GM19438 (cell line): ENCODE measurements around the gene EDA2R.

ENCODE experiments used
- ATAC-seq: cut with Tn5 transposase; IDR thresholded peaks from one replicate; pipeline ENCODE4 v1.9.1; 2021; ENCODE audit warnings: low read depth; ENCODE audit not compliant: unreplicated experiment

The EDA2R gene, protein sequence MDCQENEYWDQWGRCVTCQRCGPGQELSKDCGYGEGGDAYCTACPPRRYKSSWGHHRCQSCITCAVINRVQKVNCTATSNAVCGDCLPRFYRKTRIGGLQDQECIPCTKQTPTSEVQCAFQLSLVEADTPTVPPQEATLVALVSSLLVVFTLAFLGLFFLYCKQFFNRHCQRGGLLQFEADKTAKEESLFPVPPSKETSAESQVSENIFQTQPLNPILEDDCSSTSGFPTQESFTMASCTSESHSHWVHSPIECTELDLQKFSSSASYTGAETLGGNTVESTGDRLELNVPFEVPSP

DNA sequence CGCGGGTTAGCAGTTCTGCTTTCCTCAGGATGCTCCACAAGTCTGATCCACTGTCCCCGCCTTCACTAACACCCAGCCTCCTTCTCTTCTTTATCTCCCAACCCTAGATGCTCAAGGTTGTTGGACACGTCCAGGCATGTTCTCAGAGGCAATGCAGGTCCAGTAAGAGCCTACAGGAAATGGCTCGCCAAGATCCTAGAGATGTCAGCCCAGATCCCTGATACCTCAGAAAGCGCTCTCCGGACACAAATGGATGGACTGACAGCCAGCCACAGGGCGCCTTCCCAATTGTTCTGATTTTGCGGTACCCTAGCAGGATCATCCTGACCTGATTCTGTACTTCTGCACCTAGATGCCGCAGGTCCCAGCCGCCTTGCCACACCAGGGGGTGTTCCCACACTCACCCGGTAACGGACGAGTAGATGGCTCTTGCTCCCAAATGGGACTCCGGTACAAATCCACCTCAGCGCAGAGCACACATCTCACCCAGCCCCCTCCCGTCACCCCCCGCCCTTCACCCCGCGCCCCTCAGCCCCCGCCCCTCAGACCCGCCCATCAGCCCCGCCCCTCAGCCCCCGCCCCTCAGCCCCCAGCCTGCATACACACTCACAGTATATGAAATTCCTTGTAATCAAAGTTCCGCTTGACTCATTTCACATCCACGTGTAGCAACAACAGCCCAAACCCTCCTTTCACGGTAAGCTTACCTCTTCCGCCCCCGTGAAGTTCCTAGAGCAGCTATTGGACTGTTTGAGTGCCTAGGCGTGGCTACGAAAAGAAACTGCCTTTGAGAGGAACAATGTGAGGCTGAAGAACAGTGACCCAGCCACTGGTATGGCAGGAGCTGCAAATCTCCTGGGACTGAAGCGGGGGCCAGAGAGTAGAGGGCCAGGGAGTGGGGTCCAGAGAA is at the start of gene EDA2R:
Gene EDA2R, minus strand, starts transcription at position 488 of the 910 bp plus-strand sequence. CDS start 23,058 bp downstream, outside the sequence.
- ATAC-seq, result peak; percentile 83

DNA sequence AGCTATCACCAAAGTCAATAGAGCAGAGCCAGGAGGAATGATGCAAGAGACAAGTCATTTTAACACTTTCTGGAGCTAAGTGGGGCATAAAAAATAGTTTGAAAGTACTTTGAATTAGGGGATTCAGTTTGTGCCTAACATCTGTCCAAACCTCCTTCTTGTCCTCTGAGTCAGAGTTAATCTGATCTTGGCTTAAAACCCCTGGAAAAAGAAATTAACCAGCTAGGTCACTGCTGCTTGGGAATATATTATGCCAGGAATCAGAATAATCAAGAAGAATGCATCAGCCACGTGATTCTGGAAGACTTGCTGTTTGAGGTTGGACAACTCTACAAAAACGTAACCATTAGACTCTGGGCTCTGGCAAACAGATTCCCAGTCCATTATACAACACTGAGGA is 45.3 kb upstream of the EDA2R start:
- no peak for ATAC-seq

DNA sequence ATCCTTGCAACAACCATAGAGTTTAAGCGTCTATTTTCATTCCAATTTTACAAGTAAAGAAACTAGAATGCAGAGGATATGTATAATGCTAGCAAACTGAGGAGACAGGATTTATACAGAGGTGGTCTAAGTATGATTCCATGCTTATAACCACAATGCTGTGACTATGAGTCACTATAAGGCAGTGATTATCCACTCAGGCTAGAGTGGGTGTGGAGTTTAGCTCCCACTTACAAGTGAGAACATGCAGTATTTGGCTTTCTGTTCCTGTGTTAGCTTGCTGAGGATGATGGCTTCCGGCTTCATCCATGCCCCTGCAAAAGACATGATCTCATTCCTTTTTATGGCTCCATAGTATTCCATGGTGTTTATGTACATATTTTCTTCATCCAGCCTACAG is 41.6 kb upstream of the EDA2R start:
- ATAC-seq, result no peak

DNA sequence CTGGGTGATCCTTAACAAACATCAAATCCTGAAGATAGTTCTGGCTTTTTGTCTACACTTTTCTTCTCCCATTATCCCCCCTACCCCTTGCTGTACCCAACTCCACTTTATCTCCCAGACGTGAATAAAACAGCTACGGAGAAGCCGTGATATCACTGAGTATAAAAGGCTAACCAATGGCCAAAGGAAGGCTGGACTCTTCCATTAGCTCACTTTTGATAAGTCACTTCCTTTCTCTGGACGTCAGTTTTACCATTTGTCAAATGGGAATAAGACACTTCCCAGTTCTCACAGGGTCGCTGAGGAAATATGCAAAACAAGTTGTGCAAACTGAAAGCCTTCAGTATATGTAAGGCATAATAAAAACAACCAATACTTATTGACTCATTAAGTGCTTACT is 38.6 kb upstream of the EDA2R start:
- ATAC-seq, result no peak

DNA sequence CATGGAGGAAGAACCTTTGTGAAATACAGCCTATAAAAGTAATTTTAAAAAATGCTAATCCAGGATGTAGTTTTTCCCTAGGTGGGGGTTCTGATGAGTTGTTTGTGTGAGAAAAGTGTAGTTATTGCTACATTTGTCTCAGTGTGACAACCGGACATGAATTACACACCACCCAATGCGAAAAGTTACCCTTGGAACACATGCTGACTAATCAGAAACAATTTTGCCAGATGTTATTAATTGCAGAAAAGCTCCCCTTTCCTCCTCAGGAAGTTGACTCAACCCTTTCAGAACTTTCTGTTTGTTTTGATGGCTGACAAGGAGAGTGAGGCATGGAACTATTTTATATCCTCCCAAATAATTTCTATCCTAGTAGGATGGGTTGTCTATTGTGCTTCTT is 38.1 kb upstream of the EDA2R start:
- no peak for ATAC-seq

DNA sequence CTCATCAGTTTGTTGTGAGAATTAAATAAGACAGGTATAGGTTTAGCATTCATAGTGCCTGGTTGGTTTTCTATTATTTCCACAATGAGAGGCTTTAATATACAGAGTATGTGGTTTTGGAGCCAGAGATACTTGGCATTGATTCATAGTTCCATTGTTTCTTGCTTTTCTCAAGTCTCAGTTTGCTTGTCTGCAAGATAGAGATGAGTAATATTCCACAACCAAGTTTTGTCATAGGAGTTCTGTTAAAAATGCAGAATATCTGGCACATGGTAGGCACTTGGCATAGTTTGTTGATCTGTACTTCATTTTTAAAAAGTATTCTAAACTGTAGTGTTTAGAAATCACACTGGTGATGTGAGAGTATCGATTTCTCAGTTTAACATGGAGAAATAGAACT is 37.5 kb upstream of the EDA2R start:
- ATAC-seq, result no peak

DNA sequence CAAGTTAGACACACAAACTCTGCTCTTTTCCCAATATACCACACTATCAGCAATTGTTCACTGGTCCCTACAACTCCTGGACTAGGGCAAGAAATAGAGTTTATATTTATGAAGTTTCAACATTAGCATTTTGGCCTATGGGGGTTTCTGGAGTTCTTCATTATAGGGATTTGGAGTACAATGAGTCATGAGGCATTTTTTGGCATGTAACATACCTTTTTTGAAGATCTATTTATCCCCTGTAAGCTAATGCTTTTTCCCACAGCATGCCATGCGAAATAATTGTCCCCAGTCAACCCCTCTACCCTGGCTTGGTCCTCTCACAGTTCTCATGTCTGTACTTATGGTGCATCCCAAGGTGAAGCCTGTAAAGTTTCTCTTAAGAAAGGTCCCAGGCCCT is 36.7 kb upstream of the EDA2R start:
- ATAC-seq, result no peak

DNA sequence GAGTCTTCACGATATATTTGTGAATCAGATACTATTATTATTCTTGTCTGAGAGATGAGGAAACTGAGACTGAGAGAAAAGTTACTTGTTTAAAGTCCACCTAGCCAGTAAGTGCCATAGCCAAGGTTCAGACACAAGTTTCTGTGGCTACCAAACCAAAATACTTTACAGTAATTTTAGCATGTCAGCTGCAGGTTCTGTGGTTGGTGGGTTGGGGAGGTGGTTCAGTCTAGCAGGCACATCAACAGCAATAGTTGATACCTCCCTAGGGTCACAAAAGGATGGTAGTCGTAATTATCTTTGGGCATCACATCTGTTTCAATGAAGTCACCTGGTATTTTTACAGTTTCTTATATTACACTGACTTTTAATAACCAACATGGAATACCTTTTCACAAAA is 35.6 kb upstream of the EDA2R start:
- no peak for ATAC-seq

DNA sequence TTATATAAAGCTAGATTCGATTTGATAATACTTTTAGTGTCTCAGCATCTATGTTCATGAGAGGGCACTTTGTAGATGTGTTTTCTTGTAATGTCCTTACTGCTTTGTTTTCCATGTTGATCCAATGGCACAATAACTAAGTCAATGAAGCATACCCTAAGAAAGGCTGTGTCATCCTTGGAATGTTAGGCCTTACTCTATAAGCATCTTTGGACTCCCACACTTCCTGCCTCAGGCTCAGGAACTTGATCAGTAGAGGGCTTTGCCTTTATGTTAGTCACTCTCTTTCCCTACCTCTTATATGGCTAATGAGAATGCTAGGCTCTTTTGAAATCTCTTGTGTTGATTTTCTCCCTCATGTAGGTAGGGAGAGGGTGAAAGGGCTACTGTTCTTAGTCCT is 33.2 kb upstream of the EDA2R start:
- no peak for ATAC-seq

DNA sequence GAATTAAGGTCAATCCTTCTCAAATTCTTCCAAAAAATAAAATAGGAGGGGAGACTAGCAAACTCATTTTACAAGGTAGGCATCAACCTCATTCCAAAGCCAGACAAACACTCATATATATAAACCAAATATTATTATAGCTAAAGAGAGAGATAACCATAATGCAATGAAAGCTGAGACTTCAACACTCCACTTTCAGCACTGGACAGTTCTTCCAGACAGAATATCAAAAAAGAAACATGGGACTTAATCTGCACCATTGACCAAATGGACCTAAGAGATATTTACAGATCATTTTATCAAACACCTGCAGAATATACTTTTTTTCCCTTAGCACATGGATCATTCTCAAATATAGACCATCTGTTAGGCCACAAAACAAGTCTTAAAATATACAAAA is 15.5 kb upstream of the EDA2R start:
- no peak for ATAC-seq

DNA sequence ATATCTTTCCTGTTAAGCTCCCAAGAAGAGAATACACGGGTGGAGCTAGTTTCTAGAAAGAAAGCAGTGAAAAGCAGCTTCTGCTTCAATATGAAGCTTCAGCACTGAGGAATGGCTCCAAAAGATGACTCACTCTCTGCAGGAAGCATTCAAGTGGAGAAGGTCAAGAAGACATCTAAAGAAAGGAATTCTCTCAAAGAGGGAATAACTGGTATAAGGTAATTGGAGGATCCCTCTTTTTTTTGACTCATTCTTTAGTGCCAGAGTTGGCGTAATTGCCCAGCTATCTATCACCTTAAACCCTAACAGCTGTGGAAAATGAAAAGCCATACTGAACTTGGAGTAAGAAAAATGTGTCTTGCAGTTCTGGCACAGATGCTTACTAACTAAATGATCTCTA is 3.5 kb downstream of the EDA2R start:
- no peak for ATAC-seq

DNA sequence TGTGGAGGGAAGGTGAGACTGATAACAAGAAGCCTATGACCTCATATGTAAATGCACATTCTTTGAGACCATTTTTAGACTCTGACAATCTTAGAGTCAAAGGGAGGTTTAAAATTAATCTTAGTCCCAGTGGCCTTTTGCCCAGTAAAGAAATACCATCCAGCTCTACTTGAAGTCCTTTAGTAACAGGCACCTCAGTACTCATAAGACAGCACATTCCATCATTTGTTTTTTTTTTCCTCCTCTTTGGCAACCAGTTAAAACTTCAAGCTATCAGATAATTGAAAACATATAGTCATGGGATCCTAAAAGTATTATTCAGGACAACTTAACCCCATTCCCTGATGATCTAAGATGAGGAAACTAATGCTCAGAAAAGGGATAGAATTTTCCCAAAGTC is 4.6 kb downstream of the EDA2R start:
- ATAC-seq, result no peak

DNA sequence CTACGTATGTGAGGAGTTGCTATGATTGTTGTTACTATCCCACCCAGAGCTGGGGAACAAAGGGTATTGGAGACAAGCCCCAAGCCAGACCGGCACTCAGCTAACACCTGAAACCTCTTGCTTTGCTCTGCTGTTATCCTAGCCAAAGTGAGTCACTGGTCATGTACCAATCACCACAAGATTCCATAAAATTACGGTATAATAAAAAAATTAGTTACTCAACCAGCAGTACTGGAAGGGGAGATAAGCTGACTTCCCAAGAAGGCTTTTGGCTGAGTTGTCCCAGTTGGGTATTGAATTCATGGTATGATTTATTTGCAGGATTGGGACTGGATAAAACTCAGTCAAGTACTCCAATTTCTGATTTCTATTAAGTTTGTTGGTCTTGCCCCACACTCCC is 5.3 kb downstream of the EDA2R start:
- ATAC-seq, result no peak

DNA sequence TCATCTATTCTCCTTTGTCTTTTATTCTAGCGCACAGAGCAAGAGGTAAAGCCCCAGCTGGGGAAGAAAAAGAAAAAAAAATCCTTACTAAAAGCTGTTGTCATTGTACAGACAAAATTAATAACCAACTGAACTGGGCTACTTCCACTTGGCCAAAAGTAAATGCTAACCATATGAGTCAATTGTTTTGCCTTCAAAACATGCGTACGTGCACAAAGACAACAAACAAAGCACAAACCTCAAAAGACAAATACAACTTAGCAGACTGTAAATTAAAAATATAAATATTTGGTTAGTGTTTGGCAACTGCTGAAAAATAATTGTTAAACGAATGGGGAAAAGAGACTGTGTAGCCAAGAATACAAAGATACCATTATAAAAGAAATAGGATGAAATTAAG is 5.9 kb downstream of the EDA2R start:
- no peak for ATAC-seq

DNA sequence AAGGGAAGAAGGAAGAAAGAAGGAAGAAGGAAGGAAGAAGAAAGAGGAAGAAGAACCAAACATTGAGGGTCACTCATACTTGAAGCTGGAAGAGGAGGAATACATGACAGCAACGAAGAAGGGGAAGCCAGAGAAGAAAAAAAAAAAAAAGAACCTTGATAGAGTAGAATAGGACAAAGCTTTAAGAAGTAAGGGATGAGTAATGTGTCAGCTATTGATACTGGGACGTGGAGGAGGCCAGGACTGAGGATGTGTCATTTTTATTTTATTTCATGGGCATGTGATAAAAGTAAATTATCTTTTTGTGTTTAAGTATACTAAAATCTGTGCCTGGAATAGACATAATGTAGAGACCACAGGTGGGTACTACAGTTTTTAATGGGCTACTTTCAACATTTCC is 6.4 kb downstream of the EDA2R start:
- ATAC-seq, result no peak

DNA sequence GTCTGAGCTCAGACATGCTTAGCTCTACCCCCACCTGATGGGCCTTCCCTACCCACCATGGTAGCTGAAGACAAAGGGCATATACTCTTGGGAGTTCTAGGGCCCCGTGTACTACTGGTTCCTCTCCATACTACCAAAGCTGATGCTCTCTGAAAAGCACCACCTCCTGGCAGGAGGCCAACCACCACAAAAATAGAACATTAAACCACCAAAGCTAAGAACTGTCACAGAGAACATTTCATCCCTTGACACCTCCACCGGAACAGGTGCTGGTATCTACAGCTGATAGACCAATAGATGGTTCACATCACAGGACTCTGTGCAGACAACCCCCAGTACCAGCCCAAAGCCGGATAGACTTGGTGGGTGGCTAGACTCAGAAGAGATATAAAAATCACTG is 13.4 kb downstream of the EDA2R start:
- ATAC-seq, result peak; percentile 77

DNA sequence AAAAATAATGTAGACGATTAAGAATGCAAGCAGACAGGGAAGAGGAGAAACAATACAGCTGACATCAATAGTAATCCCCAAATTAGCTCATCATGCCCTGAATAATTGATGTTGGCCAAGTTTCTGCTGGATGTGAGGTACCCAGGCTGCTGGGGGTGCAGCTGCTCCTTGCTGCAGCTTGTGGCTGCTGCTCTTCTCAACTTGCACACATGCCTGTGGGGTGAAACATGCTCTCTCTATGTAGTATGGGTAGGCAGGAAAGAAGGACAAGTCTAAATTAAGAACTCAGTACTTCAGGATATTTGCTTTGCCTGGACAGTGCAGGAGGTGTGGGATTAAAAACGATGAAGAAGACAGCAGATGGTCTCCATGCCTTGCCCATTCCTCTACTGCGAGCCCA is 16.7 kb downstream of the EDA2R start:
- ATAC-seq, result no peak

DNA sequence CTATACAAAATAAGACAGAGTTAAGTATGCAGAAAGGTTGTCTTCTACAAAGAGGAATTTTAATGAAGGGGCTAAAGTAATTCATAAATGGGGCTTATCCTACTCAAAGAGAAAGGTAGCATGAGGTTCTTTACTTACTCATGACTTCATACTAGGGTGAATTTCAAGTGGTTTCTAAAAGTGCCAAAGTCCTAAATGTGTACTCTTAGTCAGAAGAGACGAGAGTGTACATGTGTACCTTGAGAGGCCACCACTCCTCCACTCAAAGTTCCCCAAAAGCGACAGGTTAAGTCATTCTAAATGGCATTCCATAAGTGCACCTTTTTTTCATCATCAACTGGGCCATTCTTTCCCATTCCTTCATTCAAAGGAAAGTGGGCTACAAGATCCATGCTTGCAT is 21.9 kb downstream of the EDA2R start:
- no peak for ATAC-seq

DNA sequence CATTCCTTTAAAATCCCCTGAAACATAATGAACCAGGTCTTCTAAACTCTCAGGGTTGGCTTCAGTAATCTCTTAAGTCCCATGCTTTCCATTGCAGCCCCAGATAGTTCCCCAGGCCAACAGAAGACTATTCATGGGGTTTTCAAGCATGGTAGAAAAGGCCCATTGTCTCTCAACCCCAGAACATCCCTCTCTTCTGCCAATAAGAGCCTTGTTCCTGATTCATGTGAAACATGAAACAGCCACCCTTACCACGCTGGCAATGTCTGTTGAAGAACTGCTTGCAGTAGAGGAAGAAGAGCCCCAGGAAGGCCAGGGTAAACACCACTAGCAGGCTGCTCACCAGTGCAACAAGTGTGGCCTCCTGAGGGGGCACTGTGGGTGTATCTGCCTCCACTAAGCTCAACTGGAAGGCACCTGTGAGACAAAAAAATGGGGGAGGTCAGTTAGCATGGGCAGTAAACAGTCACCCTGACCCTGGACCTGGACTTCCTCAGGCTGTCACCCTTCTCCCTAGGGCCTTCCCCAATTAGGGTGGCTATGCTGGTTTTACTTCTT is 36.4 kb downstream of the EDA2R start:
- ATAC-seq, result no peak

DNA sequence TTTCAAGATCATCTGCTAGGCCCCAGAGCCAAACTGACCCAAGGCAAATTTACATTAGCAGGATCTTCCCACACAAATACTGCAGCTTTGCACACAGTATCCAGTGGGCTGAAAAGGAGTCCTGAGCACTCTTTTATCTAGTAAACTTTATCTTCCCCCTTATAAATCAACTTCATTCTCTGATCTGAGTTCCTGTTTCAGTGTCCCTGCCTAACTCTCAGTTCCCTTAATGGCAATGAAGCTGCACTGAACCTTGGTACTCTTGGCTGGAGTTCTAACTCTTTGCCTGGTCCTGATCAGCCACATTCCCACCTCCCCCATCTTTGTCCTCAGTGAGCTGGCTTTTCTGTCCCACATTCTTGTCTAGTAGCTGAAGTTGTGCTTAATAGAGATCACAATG is 37.4 kb downstream of the EDA2R start:
- no peak for ATAC-seq

DNA sequence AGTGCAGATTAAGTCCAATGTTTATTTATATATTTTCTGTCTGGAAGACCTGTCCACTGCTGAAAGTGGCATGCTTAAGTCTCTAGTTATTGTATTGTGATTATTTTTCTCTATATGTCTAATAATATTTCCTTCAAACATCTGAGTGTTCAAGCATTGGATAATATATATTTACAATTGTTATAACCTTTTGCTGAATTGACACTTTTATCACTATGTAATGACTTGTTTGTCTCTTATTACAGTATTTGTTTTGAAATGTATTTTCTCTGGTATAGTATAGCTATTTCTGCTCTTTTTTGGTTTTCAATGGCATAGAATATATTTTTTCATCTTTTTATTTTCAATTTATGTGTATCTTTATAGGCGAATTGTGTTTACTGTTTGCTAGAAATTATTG is 59.7 kb downstream of the EDA2R start:
- ATAC-seq, result no peak

DNA sequence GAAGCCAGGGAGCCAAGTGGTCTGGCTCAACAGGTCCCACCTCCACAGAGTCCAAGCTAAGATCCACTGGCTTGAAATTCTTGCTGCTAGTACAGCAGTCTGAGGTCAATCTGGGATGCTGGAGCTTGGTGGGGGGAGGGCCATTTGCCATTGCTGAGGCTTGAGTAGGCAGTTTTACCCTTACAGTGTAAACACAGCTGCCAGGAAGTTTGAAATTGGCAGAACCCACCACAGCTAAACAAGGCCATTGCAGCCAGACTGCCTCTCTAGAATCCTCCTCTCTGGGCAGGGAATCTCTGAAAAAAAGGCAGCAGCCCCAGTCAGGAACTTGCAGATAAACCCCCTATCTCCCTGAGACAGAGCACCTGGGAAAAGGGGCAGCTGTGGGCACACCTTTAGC is 84.9 kb downstream of the EDA2R start:
- no peak for ATAC-seq
